HAP-1 (cell line): Measurements from ENCODE around the gene UBA5.
A peak's percentile ranks its signal among the peaks of the same experiment; 100 is the strongest.
"Not testable (repeated sequence)": the region's sequence is repeated elsewhere in the genome, so short reads cannot be mapped to it uniquely, and the experiment has no call there.

ENCODE experiments used
- DNase-seq, 2 experiments: peaks; one replicate each; pipeline ENCODE4 v3.0.0-alpha.2; 2016 to 2020; ENCODE audit warnings: low spot score in 2 of 2
- H3K27me3 ChIP-seq: fragments of 250-450 bp; sonication (Bioruptor Pico); 2 replicates; pipeline ENCODE4 v1.5.1; 2020; ENCODE audit warnings: low read depth, mild to moderate bottlenecking, moderate library complexity
- H3K36me3 ChIP-seq: fragments of 250-450 bp; sonication (Bioruptor Pico); replicated peaks from 2 replicates; pipeline ENCODE4 v1.5.1; 2020; ENCODE audit warnings: mild to moderate bottlenecking
- H3K4me1 ChIP-seq: fragments of 250-450 bp; sonication (Bioruptor Pico); 2 replicates; pipeline ENCODE4 v1.5.1; 2020; ENCODE audit warnings: mild to moderate bottlenecking
- H3K4me3 ChIP-seq: fragments of 250-450 bp; sonication (Bioruptor Pico); 2 replicates; pipeline ENCODE4 v1.5.1; 2020; ENCODE audit warnings: mild to moderate bottlenecking, moderate library complexity
- H3K9me3 ChIP-seq: fragments of 250-450 bp; sonication (Bioruptor Pico); 2 replicates; pipeline ENCODE4 v1.5.1; 2020; ENCODE audit warnings: mild to moderate bottlenecking, moderate library complexity
- in situ Hi-C: fragments of 300-500 bp; cut with MboI; formaldehyde crosslinking; loops from 3 replicates; pipeline ENCODE4 v1.14.3; 2020; ENCODE audit warnings: low sequenced_read_pairs, inconsistent platforms, mixed read lengths

Gene UBA5

DNA sequence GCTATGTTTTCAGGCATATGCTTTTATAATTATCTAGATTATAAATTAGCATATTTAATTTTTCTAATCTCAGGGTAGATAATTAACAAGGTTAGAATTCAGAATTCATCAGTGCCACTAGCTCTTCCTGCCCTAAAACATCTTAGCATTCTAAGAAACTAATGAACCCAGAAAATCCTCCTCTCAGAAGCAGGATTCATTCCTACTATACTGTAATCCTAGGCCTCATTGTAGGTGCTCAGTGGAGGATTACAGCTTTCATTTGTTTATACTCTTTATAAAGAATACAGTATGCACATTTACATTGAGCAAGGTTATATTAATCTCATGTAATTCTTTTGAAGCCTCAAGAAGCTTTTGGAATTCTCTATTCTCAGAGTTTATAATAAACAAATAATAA is 21.4 kb upstream of the UBA5 start:
- H3K4me1 ChIP-seq = peaks cover 8% of the 10 kb centered on the region
- in situ Hi-C loops = no loop called here
- H3K4me3 ChIP-seq = no peak overlapping the region
- DNase-seq = peak in 1 of 2 experiments; percentile 55
- peaks cover 3% of the 10 kb centered on the region; the same call in 1 of the 2 replicates for H3K36me3 ChIP-seq
- no peaks in the 10 kb centered on the region for H3K9me3 ChIP-seq
- no peaks in the 10 kb centered on the region for H3K27me3 ChIP-seq

DNA sequence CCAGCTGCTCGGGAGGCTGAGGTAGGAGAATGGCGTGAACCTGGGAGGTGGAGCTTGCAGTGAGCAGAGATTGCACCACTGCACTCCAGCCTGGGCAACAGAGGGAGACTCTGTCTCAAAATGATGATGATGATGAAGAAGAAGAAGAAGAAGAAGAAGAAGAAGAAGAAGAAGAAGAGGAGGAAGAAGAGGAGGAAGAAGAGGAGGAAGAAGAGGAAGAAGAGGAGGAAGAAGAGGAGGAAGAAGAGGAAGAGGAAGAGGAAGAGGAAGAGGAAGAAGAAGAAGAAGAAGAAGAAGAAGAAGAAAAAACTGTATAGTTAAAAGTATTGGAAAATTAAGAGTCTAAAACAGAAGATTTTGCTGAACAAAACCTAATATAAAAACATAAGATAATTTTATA is 18.7 kb upstream of the UBA5 start:
- in situ Hi-C loops, DNase-seq, H3K27me3 ChIP-seq, H3K36me3 ChIP-seq, H3K9me3 ChIP-seq, H3K4me3 ChIP-seq, H3K4me1 ChIP-seq: not testable (repeated sequence)

DNA sequence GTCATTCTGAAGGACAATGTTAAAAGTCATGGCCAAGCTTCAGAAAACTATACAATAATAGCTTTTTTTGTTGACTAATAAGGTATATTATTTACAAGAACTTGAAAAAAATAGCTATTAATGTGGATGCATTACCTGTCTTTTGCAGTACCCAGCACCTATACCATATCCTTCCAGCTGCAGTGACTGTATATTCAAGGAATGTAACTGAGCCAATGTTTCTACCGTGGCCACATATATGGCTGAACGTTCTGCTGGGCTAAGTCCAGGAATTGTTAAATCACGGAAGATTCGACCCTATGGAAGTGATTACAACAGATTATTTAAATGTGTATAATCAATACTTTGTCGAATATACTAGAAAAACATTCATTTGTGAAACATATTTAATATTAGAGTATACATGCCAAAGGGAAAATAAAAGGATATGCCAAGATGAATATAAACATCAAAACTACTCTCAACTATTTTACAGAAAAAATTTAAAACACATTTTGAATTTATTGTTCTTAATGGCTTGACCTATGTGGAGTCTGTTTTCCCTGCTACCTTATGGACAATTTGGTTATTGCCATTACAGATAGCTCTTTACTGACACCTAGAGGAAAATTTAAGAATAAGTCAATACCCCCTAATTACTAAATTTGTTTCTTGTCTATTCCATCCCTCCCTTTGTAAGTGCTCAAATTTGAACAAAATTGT is 18.1 kb upstream of the UBA5 start:
- peak in 1 of 2 experiments; percentile 73 for DNase-seq
- Histone ChIP-seq H3K4me1 (peaks cover 8% of the 10 kb centered on the region), H3K4me3 (no peak overlapping the region), H3K9me3 (no peaks in the 10 kb centered on the region), H3K36me3 (peaks cover 3% of the 10 kb centered on the region; the same call in 1 of the 2 replicates), H3K27me3 (no peaks in the 10 kb centered on the region)
- in situ Hi-C loops = no loop called here

DNA sequence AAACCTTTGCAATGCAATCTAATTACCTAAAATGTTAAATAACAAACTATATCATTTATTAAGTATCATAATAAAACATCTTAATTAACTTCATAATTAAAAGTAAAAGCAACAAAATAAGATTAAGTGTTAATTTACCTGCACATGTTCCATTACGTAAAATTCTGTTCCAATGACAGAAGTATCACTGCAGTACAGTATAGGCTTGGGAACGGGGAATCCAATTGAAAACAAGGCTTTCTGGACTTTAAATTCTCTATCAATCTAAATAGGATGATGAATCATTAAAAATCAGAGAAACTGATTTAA is 17.6 kb upstream of the UBA5 start:
- no peak for DNase-seq
- Histone ChIP-seq H3K4me1 (peaks cover 8% of the 10 kb centered on the region), H3K27me3 (no peaks in the 10 kb centered on the region), H3K36me3 (peaks cover 2% of the 10 kb centered on the region; the same call in 1 of the 2 replicates), H3K4me3 (no peak overlapping the region), H3K9me3 (no peaks in the 10 kb centered on the region)
- in situ Hi-C loops = no loop called here

DNA sequence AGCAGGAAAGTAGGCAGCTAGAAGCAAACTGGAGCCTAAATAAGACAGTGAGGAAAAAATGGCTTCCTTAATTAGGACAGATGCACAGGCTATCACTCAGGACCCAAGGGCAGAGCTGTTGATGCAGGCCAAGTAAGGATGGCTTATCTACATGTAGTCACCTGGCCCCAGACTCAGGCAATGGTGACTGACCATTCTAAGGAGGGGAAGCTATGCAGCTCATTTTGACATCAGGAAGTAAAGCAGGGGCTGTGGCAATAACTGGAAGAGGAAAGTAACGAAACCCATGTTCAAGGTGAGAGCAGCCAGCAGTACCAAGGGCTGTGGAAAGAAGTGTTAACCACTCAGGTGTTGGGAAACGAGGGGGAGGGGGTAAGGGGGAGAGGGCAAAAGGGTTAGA is 16.8 kb upstream of the UBA5 start:
- Histone ChIP-seq H3K4me3 (no peak overlapping the region), H3K9me3 (no peaks in the 10 kb centered on the region), H3K36me3 (no peaks in the 10 kb centered on the region), H3K27me3 (no peaks in the 10 kb centered on the region), H3K4me1 (peaks cover 8% of the 10 kb centered on the region)
- no peak for DNase-seq
- in situ Hi-C loops = no loop called here

DNA sequence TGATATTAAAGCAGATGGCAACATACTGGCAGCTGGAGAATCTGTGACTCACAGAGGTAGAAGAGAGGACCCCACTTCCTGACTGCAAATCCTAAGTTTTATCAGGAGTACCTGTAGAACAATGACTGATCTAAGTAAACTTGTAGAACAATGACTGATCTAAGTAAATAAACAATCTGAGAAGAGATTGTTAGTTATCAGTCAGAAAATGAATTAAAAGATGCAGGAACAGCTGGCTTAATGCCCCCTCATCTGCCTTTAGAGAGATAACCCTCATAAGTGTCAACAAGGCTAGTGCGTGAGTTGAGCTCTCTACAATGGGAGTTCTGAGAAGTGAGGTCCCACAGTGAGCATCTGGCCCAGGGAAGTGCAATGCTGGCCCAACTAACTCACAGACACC is 15.1 kb upstream of the UBA5 start:
- DNase-seq = no peak
- H3K4me1 ChIP-seq = no peaks in the 10 kb centered on the region
- no peaks in the 10 kb centered on the region for H3K36me3 ChIP-seq
- in situ Hi-C loops = loop anchor here (5.0 kb wide), 1 partner anchor 103 kb away; no protein-coding TSS in a partner anchor
- H3K4me3 ChIP-seq = no peak overlapping the region
- H3K27me3 ChIP-seq = no peaks in the 10 kb centered on the region
- H3K9me3 ChIP-seq = no peaks in the 10 kb centered on the region

DNA sequence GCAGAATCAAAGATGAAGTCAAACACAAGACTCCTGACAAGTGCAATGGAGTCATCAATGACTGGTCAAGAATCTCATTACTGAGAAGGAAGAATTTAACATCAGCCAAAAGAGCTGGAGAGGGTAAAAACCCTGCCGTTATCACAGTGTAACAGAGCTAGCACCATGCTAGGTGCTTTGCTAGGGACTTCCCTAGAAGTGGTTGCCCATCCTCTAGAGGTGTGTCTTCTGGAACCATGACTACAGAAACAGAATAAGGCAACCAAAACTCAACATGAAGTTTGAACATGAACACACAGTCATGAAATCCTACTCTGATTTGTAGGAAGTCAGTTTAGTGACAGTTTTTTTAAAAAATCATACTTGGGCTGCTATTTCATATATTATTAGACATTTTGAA is 10.0 kb upstream of the UBA5 start:
- DNase-seq = no peak
- H3K36me3 ChIP-seq = no peaks in the 10 kb centered on the region
- no peaks in the 10 kb centered on the region for H3K4me1 ChIP-seq
- H3K27me3 ChIP-seq = no peaks in the 10 kb centered on the region
- H3K4me3 ChIP-seq = no peak overlapping the region
- in situ Hi-C loops = no loop called here
- no peaks in the 10 kb centered on the region for H3K9me3 ChIP-seq

DNA sequence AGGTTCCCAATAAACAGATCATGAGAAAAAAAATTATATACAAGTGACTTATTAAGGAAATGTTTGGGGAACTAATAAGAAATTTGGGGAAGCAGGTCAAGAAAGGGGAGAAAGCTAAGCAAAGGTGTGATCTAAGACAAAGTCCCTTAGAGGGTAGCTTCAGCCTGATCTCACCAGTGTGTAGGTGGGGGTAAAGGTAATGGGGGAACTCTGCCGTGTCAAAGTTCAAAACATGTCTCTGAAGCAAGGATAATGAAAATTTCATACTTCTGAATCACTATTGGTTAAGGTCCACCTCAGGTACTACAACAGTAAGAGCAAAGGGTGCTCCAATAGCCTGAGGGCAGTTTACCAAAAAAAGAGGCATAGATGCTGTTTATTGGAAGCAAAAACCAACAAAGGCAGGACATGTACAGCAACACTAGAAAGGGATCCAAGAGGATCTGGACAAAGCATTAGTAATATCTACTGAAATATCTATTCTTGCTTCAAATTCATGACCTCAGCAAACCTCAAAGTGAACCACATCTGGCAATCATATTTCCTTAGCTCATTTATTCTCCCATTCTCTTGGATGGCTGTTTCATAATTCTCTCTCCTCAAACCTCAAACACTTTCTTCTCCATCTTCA is 7.4 kb upstream of the UBA5 start:
- no peak for DNase-seq
- Histone ChIP-seq H3K4me3 (no peak overlapping the region), H3K27me3 (no peaks in the 10 kb centered on the region), H3K9me3 (no peaks in the 10 kb centered on the region), H3K4me1 (no peaks in the 10 kb centered on the region), H3K36me3 (no peaks in the 10 kb centered on the region)
- in situ Hi-C loops = no loop called here

DNA sequence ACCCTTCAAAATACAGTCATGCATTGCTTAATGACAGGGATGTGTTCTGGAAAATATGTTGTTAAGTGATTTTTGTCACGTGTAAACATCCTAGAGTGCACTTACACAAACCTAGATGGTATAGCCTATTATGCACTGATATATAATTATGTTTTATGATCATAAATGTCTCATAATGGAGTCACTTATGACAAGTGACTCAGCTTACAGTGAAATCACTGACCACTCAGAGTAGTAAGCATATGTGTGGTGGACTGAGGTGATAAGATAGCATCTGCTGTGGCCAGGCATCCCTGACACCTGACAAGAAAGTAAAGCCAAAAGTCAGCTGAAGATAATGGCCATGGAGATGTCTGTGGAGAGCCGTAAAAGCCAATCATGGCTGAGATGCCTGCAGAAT is 5.9 kb upstream of the UBA5 start:
- Histone ChIP-seq H3K4me1 (peaks cover 8% of the 10 kb centered on the region), H3K4me3 (no peak overlapping the region), H3K36me3 (no peaks in the 10 kb centered on the region), H3K9me3 (no peaks in the 10 kb centered on the region), H3K27me3 (no peaks in the 10 kb centered on the region)
- in situ Hi-C loops = no loop called here
- no peak for DNase-seq

DNA sequence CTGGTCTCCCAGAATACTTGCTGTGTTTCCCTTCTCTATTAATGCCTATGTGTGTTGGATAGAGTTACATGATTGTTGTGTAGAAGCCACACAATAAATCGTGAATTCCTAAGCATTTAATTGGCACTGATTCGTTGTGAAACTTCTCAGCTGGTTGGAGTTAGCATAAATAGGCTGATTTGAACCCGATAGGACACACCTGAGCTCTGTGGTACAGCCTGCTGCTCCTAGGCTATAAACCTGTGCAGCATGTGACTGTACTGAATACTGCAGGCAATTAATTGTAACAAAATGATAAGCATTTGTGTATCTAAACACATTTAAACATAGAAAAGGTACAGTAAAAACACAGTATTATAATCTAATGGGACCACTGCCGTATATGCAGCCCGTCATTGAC is 5.4 kb upstream of the UBA5 start:
- Histone ChIP-seq H3K27me3 (no peaks in the 10 kb centered on the region), H3K4me3 (no peak overlapping the region), H3K9me3 (no peaks in the 10 kb centered on the region), H3K4me1 (peaks cover 8% of the 10 kb centered on the region), H3K36me3 (no peaks in the 10 kb centered on the region)
- in situ Hi-C loops = no loop called here
- DNase-seq = no peak

DNA sequence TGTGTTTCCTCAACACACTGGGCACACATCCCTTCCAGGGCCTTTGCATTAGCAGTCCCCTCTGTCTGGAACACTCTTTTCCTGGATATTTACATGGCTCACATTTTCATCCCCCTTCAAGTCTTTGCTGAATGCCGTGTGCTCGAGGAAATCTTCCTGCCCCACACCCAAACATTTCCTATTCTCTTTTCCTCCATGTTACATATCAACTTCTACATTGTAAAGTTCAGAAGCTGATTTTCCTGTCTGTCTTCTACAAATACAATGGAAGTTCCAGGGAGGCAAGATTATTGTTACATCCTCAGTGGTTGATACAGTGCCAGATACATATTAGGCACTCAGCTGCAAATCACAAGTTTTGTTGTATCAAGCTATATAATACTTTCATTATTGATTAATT is 4.7 kb upstream of the UBA5 start:
- Histone ChIP-seq H3K27me3 (no peaks in the 10 kb centered on the region), H3K4me3 (no peak overlapping the region), H3K36me3 (no peaks in the 10 kb centered on the region), H3K9me3 (no peaks in the 10 kb centered on the region), H3K4me1 (peaks cover 8% of the 10 kb centered on the region)
- in situ Hi-C loops = no loop called here
- no peak for DNase-seq

DNA sequence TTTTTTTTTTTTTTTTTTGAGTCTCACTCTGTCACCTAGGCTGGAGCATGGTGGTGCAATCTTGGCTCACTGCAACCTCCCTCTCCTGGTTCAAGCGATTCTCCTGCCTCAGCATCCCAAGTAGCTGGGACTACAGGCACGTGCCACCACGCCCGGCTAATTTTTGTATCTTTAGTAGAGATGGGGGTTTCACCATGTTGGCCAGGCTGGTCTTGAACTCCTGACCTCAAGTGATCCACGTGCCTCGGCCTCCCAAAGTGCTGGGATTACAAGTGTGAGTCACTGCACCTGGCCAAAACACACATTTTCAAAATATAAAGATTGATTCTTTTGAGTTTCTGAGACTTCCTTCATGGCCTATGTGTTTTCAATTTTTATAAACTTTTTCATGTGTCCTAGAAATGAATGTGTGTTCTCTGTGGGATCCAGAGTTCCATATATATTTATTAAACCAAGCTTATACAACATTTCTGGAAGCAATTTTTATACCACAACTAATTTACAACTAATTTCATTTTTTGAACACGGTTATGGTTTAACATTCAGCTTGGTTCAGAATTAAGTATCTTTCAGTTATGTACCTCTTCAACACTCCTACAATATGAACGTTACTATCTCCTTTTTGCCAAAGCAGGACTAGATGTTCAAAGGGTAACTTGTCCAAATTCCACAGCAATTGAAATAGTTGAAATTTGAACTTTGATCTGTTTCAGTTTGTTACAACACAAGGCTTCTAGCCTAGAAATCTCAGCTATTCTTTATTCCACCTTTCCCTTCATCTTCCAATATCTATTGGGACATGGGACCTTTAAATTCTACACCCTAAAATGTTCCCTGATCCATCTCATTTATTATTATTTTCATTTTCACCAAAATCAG is 2.0 kb upstream of the UBA5 start:
- no peaks in the 10 kb centered on the region for H3K9me3 ChIP-seq
- peak overlapping the region; percentile 82 for H3K4me3 ChIP-seq
- peaks cover 8% of the 10 kb centered on the region for H3K4me1 ChIP-seq
- in situ Hi-C loops = no loop called here
- H3K27me3 ChIP-seq = no peaks in the 10 kb centered on the region
- H3K36me3 ChIP-seq = no peaks in the 10 kb centered on the region
- no peak for DNase-seq

DNA sequence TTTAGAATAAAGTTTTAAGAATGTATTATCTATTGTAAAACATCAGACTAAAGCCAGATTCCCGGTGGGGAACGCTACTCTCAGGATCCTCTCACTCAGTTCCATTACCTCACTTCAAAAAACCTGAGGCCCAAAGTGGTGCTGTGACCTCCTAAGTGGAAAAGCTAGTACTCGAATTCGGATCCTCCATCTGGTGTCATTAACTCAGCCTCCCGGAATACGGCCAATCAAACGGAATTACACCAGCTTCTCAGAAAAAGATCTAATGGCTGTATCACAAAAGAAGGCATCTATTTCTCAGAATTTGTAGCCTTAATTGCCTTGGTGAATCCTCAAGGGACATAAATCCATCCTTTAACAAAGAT is 1.1 kb upstream of the UBA5 start:
- Histone ChIP-seq H3K27me3 (no peaks in the 10 kb centered on the region), H3K9me3 (no peaks in the 10 kb centered on the region), H3K36me3 (no peaks in the 10 kb centered on the region), H3K4me1 (peaks cover 8% of the 10 kb centered on the region), H3K4me3 (peak overlapping the region; percentile 82)
- no peak for DNase-seq
- in situ Hi-C loops = no loop called here

DNA sequence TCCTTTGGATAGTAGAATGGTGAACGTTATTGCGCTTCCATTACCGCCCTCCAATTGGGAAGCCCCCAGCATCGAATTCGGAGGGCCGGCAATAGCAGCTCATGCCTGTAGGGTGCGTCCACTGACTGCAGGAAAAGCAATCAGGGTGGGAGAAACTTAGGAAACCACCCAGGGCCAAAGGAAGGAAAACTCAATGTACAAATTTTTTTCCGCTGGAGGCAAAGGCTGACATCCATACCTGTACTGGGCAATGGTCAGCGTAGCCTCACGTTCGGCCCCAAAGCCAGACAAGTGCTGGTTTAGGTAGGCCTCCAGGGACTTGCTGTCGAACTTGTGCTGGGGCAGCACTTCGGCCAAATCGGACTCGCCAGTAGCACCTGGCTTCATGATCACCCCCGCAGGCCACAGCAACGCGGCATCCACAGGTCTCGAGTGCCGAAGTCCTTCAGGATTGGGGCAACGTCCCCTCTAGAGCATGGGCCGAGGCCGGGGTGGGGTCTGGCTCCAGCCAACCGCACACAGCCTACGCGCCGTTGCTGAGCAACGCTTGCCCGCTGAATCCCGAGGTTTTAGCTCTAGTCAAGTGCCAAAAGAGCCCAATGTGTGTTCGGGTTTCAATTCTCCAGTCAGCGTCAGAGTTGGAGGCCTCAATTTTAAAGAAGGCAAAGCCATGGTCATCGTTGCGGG is 621 bp upstream of the UBA5 start, which contains the start of gene ACAD11:
Gene ACAD11 (minus strand): TSS at position 445 of the 687 bp plus-strand sequence. CDS start 58 bp downstream, at position 387.
- in situ Hi-C loops = no loop called here
- peak within 1 kb of the TSS; percentile 82 for H3K4me3 ChIP-seq
- H3K4me1 ChIP-seq = peaks cover 8% of the 10 kb centered on the region
- DNase-seq = peak; percentile 78 to 79
- H3K36me3 ChIP-seq = no peaks in the 10 kb centered on the region
- no peaks in the 10 kb centered on the region for H3K9me3 ChIP-seq
- H3K27me3 ChIP-seq = no peaks in the 10 kb centered on the region
